Loucy (cell line): ENCODE data around the gene RHEBL1.

Experiments
- H2AFZ ChIP-seq: fragments of 200-600 bp; sonication (generic); 2 replicates; pipeline ENCODE4 v1.6.0; 2016; ENCODE audit warnings: antibody characterized with exemption, mild to moderate bottlenecking, low read length, moderate library complexity
- H3F3A ChIP-seq: fragments of 200-600 bp; 2 replicates; pipeline ENCODE4 v1.6.0; 2016; ENCODE audit warnings: antibody characterized with exemption, low read depth, mild to moderate bottlenecking
- H3K27me3 ChIP-seq: fragments of 200-600 bp; sonication (generic); 2 replicates; pipeline ENCODE4 v1.6.1; 2014; ENCODE audit warnings: low read length, mild to moderate bottlenecking; ENCODE audit not compliant: insufficient read depth, poor library complexity, severe bottlenecking
- H3K36me3 ChIP-seq: fragments of 200-600 bp; sonication (generic); 2 replicates; pipeline ENCODE4 v1.6.1; 2016; ENCODE audit warnings: low read length; ENCODE audit not compliant: insufficient read depth
- H3K4me1 ChIP-seq: fragments of 200-600 bp; sonication (generic); 2 replicates; pipeline ENCODE4 v1.5.1; 2014; ENCODE audit warnings: low read length, mild to moderate bottlenecking; ENCODE audit not compliant: insufficient read depth, poor library complexity, severe bottlenecking
- H3K4me2 ChIP-seq: fragments of 200-600 bp; sonication (generic); 2 replicates; pipeline ENCODE4 v1.6.0; 2014; ENCODE audit warnings: antibody characterized with exemption, low read length, low read depth, mild to moderate bottlenecking; ENCODE audit not compliant: poor library complexity, severe bottlenecking
- H3K4me3 ChIP-seq: fragments of 200-600 bp; sonication (generic); 2 replicates; pipeline ENCODE4 v1.5.1; 2014; ENCODE audit warnings: low read length, mild to moderate bottlenecking, mixed read lengths; ENCODE audit not compliant: poor library complexity, severe bottlenecking
- H3K79me2 ChIP-seq: fragments of 200-600 bp; sonication (generic); 2 replicates; pipeline ENCODE4 v1.6.1; 2014; ENCODE audit warnings: low read length; ENCODE audit not compliant: insufficient read depth
- H3K9ac ChIP-seq: fragments of 200-600 bp; sonication (generic); 2 replicates; pipeline ENCODE4 v1.6.0; 2014; ENCODE audit warnings: mild to moderate bottlenecking, low read depth, low read length, moderate library complexity; ENCODE audit not compliant: poor library complexity, severe bottlenecking
- H3K9me2 ChIP-seq: fragments of 200-600 bp; sonication (generic); replicated peaks from 2 replicates; pipeline ENCODE4 v1.6.1; 2016; ENCODE audit warnings: low read depth, low read length, mixed read lengths
- H3K9me3 ChIP-seq: fragments of 200-600 bp; sonication (generic); 2 replicates; pipeline ENCODE4 v1.6.1; 2014; ENCODE audit warnings: mild to moderate bottlenecking, antibody characterized with exemption, low read length, low read depth; ENCODE audit not compliant: insufficient read depth
- H4K20me1 ChIP-seq: fragments of 200-600 bp; sonication (generic); 2 replicates; pipeline ENCODE4 v1.6.0; 2014; ENCODE audit warnings: antibody characterized with exemption, low read length, mild to moderate bottlenecking; ENCODE audit not compliant: insufficient read depth, poor library complexity, severe bottlenecking
- CTCF ChIP-seq: fragments of 200-600 bp; sonication (generic); conservative IDR thresholded peaks from 2 replicates; pipeline ENCODE4 v1.5.1; 2014; ENCODE audit warnings: mild to moderate bottlenecking, antibody characterized with exemption, low read length
- EZH2phosphoT487 ChIP-seq: fragments of 200-600 bp; IDR thresholded peaks from 2 replicates; pipeline ENCODE4 v1.6.1; 2018; ENCODE audit warnings: antibody characterized with exemption, mild to moderate bottlenecking, moderate library complexity, borderline replicate concordance

The RHEBL1 gene

GRCh38 chr12:49058366-49059044 lies 11.3 kb downstream of the RHEBL1 start:
- peak overlapping the region; percentile 99 for H3K4me2 ChIP-seq
- H3F3A ChIP-seq = no peaks in the 10 kb centered on the region
- H3K36me3 ChIP-seq = peaks cover 18% of the 10 kb centered on the region
- TF ChIP-seq CTCF (no peak), EZH2phosphoT487 (no peak)
- H3K9me3 ChIP-seq = no peaks in the 10 kb centered on the region
- peaks cover 30% of the 10 kb centered on the region for H3K4me1 ChIP-seq
- peaks cover 80% of the 10 kb centered on the region for H3K79me2 ChIP-seq
- peak overlapping the region; percentile 86 for H3K4me3 ChIP-seq
- H3K9ac ChIP-seq = peak overlapping the region; percentile 94
- H3K9me2 ChIP-seq = no peaks in the 10 kb centered on the region
- peaks cover 12% of the 10 kb centered on the region for H3K27me3 ChIP-seq
- H4K20me1 ChIP-seq = peaks cover 65% of the 10 kb centered on the region
- no peak overlapping the region for H2AFZ ChIP-seq

- H2AFZ ChIP-seq = no peak overlapping the region
- peaks cover 24% of the 10 kb centered on the region for H3K36me3 ChIP-seq
Measured at GRCh38 chr12:49057888-49058287, 11.9 kb downstream of the RHEBL1 start.

GRCh38 chr12:49055978-49056754 lies 13.6 kb downstream of the RHEBL1 start:
- no peak overlapping the region for H2AFZ ChIP-seq
- peaks cover 42% of the 10 kb centered on the region for H3K36me3 ChIP-seq
- peak overlapping the region; percentile 94 for H3K9ac ChIP-seq
- H3K4me3 ChIP-seq = peak overlapping the region; percentile 86
- peaks cover 26% of the 10 kb centered on the region for H3K4me1 ChIP-seq
- peaks cover 83% of the 10 kb centered on the region for H4K20me1 ChIP-seq
- peaks cover 12% of the 10 kb centered on the region for H3K27me3 ChIP-seq
- peaks cover 91% of the 10 kb centered on the region for H3K79me2 ChIP-seq
- H3K4me2 ChIP-seq = peak overlapping the region; percentile 99
- no peaks in the 10 kb centered on the region for H3K9me3 ChIP-seq
- H3F3A ChIP-seq = no peaks in the 10 kb centered on the region
- TF ChIP-seq CTCF (no peak), EZH2phosphoT487 (no peak)
- no peaks in the 10 kb centered on the region for H3K9me2 ChIP-seq

More at GRCh38 chr12:49057888-49058287, 11.9 kb downstream of the RHEBL1 start:
- Histone ChIP-seq H3K4me3 (peak overlapping the region; percentile 86), H3K9me3 (no peaks in the 10 kb centered on the region), H3K4me1 (peaks cover 30% of the 10 kb centered on the region), H3K79me2 (peaks cover 86% of the 10 kb centered on the region), H3K27me3 (peaks cover 12% of the 10 kb centered on the region), H3F3A (no peaks in the 10 kb centered on the region), H3K4me2 (peak overlapping the region; percentile 99), H3K9me2 (no peaks in the 10 kb centered on the region), H4K20me1 (peaks cover 70% of the 10 kb centered on the region), H3K9ac (peak overlapping the region; percentile 94)
- TF ChIP-seq EZH2phosphoT487 (no peak), CTCF (no peak)
